Activated effector memory CD4-positive, alpha-beta T cell treated with anti-CD3 and anti-CD28 coated beads, Interleukin-2, amount 50 U/mL, for 16 hours (primary cell): Measurements from ENCODE around the gene ACHE.

Experiments
- DNase-seq: peaks from one replicate; pipeline ENCODE4 v3.0.0-alpha.2; 2020

Gene ACHE

GRCh38 chr7:100884736-100885439, 10.8 kb downstream of the ACHE start:
- DNase-seq = peak; percentile 73

- DNase-seq = no peak
These were observed 12.7 kb downstream of the ACHE start for GRCh38 chr7:100882785-100883526.

GRCh38 chr7:100882201-100882600, 13.5 kb downstream of the ACHE start:
- no peak for DNase-seq

- DNase-seq = no peak
These were observed 14.6 kb downstream of the ACHE start for GRCh38 chr7:100881136-100881535.

DNA sequence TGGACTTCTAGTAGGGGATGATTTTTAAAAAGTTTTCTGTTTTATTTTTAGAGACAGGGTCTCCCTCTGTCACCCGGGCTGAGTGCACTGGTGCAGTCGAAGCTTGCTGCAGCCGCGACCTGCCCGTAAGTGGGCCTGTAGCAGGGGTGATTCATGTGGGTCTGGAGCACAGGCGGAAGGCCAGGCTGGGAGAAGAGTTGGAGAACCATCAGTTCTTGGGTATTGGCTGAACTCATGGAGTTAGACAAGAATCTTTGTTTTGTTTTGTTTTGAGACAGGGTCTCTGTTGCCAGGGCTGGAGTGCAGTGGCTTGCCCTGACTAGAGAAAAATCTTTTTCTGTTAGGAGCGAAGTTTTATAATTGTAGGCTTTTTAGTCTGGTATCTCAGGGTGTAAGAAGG, 15.0 kb downstream of the ACHE start:
- no peak for DNase-seq

- DNase-seq = no peak
These were observed 15.9 kb downstream of the ACHE start for GRCh38 chr7:100879685-100880261.

- DNase-seq = no peak
These were observed 17.0 kb downstream of the ACHE start for GRCh38 chr7:100878685-100879084.

DNA sequence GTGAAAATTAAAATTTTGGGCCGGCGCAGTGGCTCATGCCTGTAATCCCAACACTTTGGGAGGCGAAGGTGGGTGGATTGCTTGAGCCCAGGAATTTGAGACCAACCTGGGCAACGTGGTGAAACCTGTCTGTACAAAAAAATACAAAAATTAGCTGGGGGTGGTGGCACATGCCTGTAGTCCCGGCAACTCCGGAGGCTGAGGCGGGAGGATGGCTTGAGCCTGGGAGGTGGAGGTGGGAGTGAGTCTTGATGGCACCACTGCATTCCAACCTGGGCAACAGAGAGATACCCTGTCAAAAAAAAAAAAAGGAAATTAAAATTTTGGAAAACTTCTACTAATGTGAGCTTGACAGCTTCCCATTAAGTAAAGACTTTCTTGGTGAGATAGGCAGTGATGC, 17.7 kb downstream of the ACHE start:
- DNase-seq = no peak

DNA sequence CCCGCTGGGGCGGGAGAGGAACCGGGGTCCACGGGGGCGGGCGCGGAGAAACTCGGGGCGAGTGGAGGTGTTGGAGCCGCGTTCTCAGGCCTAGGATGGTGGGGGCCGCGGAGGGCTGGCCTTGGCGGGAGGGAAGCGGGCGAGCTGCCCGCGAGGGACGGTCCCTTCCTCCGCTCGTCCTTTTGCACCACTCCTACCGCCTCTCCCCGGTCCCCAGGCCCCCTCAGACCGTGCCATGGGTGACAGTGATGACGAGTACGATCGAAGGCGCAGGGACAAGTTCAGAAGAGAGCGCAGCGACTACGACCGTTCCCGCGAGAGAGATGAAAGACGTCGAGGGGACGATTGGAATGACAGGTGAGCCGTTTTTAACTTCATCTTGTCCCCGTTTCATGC, 20.3 kb downstream of the ACHE start:
- DNase-seq = peak; percentile 79

DNA sequence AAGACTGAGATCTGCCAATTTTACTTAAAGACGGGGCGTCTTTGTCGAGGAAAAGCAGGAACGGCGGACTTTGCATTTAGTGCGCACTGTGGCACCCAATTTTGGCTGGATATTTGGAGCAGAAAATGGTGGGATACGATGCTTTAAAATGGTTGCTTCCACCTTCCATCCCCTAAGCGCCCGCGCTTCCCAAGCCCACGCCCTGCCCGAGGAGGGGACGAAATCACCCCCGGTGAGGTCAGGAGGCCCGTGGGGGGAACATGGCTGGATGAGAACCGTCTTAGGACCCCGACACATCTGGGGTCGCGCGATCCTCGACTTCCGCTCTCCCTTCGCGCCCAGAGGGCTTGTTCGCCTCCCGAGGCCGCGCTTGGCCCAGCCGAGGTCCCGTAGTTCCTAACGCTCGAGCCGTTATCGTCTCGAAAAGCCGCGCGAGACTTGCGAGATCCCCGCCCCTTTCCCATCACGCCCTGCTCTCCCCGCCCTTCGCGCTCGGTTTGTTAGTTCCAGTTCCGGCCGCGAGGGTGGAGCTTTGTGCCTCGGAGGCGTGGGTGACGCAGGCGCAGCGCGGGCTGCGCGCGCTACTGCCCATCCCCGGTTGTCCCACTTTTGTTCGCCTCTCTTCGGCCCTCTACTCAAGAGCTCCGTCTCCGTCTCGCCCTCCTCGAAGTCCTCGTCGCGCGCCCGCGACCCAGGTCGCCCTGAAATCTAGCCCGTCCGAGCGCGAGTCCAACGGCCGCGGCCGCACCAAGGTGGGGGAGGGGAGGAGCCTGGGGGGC, 20.9 kb downstream of the ACHE start, which contains the start of gene SRRT:
SRRT (plus strand) TSS at position 527 of the 779 bp plus-strand sequence. CDS start 488 bp downstream, outside the sequence.
- peak; percentile 99 for DNase-seq

DNA sequence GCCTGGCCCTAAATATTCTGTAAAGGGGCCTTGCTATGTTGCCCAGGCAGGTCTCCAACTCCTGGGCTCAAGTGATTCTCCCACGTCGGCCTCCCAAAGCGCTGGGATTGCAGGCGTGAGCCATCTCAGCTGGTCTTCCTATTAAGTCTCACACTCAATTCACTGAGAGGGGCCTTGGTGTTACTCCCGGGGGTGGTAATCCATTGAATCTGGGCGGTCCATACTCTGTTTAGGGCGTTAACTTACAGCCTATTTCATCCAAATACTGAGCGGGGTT, 21.4 kb downstream of the ACHE start:
- DNase-seq = no peak

GRCh38 chr7:100873599-100874299, 21.9 kb downstream of the ACHE start:
- DNase-seq = no peak

DNA sequence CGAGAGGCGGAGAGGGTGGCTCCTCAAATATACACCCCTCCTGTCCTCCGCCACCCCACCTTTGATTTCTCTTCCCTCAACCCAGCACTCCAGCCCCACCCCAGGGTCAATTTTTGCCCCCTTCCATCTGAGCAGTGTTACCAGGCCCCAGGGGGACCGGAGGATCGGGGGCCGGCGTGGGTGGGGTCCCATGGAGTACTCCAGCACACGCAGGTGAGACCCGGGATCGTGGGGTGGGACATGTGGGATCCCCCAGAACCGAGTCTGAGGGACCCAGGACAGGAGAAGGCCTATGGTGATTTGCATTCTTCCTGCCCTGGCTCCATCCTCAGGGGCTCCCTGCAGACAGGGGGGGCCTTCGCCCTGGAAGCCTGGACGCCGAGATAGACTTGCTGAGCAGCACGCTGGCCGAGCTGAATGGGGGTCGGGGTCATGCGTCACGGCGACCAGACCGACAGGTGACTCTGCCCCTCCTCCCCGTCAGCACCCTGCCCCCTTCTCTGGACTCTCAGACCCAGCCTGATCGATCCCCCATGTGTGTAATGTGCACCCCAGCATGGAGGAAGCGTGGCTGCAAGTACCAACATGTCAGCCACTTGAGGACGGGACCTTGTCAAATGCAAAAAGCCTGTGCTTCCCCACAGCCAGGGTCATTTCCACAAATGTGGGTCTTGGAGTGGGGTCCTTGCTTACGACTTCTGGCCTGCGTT, 27.8 kb downstream of the ACHE start:
- no peak for DNase-seq

GRCh38 chr7:100867040-100867775, 28.5 kb downstream of the ACHE start, which contains the start of gene TRIP6:
Gene TRIP6, plus strand, starts transcription at chr7:100867387. Its CDS starts 111 bp downstream, at chr7:100867498.
- DNase-seq = peak; percentile 85

DNA sequence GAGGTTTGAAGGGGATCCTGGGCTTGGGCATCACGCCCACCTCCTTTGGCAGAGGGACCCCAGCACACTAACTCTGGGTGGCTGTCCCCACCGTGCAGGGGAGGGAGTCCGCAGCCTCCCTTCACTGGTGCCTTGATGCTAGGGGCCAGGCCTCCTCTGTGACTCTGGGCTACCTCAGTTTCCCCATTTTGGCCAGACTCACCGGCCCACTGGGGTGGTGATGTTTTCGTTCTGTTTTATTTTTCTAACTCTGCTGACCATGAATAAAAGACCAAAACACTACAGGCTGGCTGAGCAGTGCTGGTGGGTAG, 29.0 kb downstream of the ACHE start:
- no peak for DNase-seq

DNA sequence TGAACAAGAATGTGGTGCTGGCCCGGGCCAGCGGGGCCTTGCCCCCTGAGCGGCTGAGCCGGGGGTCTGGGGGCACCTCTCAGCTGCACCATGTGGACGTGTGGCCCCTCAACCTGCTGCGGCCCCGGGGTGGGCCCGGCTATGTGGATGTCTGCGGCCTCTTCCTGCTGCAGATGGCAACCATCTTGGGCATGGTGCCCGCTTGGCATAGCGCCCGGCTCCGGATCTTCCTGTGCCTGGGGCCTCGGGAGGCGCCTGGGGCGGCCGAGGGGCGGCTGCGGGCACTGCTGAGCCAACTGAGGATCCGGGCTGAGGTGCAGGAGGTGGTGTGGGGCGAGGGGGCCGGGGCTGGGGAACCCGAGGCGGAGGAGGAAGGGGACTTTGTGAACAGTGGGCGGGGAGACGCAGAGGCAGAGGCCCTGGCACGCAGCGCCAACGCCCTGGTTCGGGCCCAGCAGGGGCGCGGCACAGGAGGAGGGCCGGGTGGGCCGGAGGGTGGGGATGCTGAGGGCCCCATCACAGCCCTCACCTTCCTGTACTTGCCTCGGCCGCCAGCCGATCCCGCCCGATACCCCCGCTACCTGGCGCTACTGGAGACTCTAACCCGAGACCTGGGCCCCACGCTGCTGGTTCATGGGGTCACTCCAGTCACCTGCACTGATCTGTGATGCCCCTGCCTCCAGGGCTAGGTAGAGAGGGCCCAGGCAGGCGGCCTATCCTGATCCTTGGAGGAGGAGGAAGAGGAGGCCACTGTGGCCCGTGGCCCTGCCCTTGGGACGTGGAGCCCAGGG, 29.6 kb downstream of the ACHE start:
- DNase-seq = peak; percentile 69

DNA sequence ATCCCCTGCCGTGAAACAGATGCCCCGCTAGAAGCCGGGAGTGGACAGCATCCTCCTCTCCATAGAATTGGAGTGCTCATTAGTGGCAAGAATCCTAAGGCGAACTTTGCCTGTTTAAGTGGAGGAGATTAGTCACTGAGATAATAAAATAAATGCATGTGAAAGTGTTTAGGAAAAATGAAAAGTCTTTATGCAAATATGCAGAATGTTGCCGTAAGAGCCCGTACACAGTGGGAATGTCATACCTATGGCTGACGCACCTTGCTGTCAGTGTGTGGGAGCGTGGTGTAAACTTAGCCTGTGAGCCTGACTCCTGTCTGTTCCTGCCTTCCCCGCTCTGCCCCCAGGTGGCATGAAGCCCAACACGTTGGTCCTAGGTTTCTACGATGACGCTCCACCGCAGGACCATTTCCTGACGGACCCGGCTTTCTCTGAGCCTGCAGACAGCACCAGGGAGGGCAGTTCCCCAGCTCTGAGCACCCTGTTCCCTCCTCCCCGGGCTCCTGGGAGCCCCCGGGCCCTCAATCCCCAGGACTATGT, 30.2 kb downstream of the ACHE start:
- DNase-seq = no peak

DNA sequence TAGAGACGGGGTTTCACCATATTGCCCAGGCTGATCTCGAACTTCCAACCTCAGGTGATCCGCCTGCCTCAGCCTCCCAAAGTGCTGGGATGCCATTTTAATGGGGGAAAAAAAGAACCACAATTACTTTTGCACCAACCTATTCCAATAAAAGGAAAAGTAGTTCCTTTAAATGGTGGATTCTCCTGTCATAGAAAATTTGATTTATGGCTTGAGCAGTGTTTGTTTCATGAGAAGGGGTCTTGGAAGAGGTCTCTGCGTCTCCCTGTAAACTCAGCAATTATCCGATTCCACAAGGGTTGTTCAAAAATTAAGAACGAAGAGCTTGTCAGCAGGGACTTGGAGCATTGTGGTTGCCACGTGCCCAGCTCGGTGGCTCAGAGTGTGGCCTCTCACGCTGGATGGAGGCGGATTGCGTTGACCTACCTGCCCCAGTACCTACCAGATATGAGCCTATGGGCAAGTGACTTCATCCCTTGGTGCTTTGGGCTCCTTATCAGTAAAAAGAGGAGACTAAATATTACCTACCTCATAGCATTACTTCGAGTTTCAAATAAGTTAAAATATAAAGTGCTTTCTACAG, 31.3 kb downstream of the ACHE start:
- no peak for DNase-seq

DNA sequence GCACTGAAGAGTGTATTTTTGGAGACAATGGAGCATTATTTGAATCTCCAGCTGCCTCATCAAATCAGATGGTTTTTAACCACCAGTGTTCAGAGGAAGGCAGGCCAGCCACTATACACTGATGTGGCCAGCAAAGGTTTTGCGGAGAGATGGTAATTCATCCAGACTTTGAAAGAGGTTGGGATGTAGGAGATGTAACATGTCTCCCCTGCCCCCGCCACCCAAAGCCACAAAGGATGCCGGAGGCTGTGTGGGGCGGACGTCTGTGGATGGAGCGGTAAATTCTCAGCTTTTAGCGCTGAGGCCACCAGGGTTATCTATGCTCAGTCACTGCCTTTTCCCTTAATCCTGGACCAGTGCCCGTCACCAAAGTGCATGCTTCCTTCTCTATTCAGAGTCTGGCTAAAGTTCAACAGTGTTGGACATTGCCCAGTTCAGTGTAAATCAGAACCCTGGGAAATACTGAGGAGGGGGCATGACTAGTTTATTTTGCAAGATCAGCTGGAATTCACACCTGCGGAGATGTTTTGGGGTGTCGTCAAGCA, 32.2 kb downstream of the ACHE start:
- no peak for DNase-seq

GRCh38 chr7:100861616-100861985, 34.1 kb downstream of the ACHE start:
- no peak for DNase-seq
